ENCODE data around the gene CTNNA2.

Gene CTNNA2

GRCh38 chr2:80621656-80622055 lies 1108.8 kb downstream of the CTNNA2 start:
- TF ChIP-seq CTCF (IDR thresholded peaks at IDR 0.05; ENCODE audit: control insufficient read depth, insufficient read depth, low read depth, low read length, missing control alignments) = no peak
- DNase-seq (ENCODE audit: low read depth) = no peak
- H3K4me3 ChIP-seq (ENCODE audit: control insufficient read depth, low read depth, low read length) = no peak overlapping the region

GRCh38 chr2:80624062-80624461 lies 1111.2 kb downstream of the CTNNA2 start:
- no peak for TF ChIP-seq CTCF (IDR thresholded peaks at IDR 0.05; ENCODE audit: control insufficient read depth, insufficient read depth, low read depth, low read length, missing control alignments)
- DNase-seq (ENCODE audit: low read depth) = no peak
- no peak overlapping the region for H3K4me3 ChIP-seq (ENCODE audit: control insufficient read depth, low read depth, low read length)

GRCh38 chr2:80634590-80634989 lies 1121.7 kb downstream of the CTNNA2 start:
- no peak for DNase-seq (ENCODE audit: low read depth)
- TF ChIP-seq CTCF (IDR thresholded peaks at IDR 0.05; ENCODE audit: control insufficient read depth, insufficient read depth, low read depth, low read length, missing control alignments) = no peak
- H3K4me3 ChIP-seq (ENCODE audit: control insufficient read depth, low read depth, low read length) = no peak overlapping the region

- no peak for TF ChIP-seq CTCF (IDR thresholded peaks at IDR 0.05; ENCODE audit: control insufficient read depth, insufficient read depth, low read depth, low read length, missing control alignments)
- no peak overlapping the region for H3K4me3 ChIP-seq (ENCODE audit: control insufficient read depth, low read depth, low read length)
- DNase-seq (ENCODE audit: low read depth) = no peak
Measured at GRCh38 chr2:80638783-80639182, 1125.9 kb downstream of the CTNNA2 start.

- no peak overlapping the region for H3K4me3 ChIP-seq (ENCODE audit: control insufficient read depth, low read depth, low read length)
- DNase-seq (ENCODE audit: low read depth) = no peak
- TF ChIP-seq CTCF (IDR thresholded peaks at IDR 0.05; ENCODE audit: control insufficient read depth, insufficient read depth, low read depth, low read length, missing control alignments) = no peak
Measured at GRCh38 chr2:80642465-80642864, 1129.6 kb downstream of the CTNNA2 start.

- no peak for TF ChIP-seq CTCF (IDR thresholded peaks at IDR 0.05; ENCODE audit: control insufficient read depth, insufficient read depth, low read depth, low read length, missing control alignments)
- DNase-seq (ENCODE audit: low read depth) = no peak
- H3K4me3 ChIP-seq (ENCODE audit: control insufficient read depth, low read depth, low read length) = no peak overlapping the region
Measured at GRCh38 chr2:80643598-80643997, 1130.7 kb downstream of the CTNNA2 start.

- TF ChIP-seq CTCF (IDR thresholded peaks at IDR 0.05; ENCODE audit: control insufficient read depth, insufficient read depth, low read depth, low read length, missing control alignments) = no peak
- H3K4me3 ChIP-seq (ENCODE audit: control insufficient read depth, low read depth, low read length) = no peak overlapping the region
- DNase-seq (ENCODE audit: low read depth) = no peak
Measured at GRCh38 chr2:80651435-80651834, 1138.6 kb downstream of the CTNNA2 start.
